ENCODE measurements around the gene RRP1.

The RRP1 gene

DNA sequence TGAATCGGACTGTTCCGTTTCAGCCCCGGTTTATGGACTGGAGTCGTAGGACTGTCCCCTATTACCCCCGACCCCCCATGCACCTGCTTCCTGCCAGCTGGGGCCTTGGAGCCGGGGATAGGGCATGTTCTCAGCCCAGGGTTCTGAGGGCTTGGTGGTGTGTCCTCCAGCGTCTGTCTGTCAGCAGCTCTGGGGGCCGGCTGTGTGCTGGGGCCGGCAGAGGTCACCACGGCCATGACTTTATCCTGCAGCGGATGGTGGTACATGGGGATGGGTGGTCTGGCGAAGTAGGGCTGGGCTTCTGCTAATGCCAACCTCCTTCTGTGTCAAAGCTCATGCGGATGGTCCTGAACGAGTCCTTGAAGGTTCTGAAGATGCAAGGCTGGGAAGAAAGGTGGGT lies 5.5 kb downstream of the RRP1 start:
- ChIA-PET POLR2A (no interaction called here), CTCF (interaction anchor here (1.4 kb wide), 1 partner anchor 14 kb away, joined by 5 read pairs; no protein-coding TSS in a partner anchor)
- TF ChIP-seq, protein P1, sequence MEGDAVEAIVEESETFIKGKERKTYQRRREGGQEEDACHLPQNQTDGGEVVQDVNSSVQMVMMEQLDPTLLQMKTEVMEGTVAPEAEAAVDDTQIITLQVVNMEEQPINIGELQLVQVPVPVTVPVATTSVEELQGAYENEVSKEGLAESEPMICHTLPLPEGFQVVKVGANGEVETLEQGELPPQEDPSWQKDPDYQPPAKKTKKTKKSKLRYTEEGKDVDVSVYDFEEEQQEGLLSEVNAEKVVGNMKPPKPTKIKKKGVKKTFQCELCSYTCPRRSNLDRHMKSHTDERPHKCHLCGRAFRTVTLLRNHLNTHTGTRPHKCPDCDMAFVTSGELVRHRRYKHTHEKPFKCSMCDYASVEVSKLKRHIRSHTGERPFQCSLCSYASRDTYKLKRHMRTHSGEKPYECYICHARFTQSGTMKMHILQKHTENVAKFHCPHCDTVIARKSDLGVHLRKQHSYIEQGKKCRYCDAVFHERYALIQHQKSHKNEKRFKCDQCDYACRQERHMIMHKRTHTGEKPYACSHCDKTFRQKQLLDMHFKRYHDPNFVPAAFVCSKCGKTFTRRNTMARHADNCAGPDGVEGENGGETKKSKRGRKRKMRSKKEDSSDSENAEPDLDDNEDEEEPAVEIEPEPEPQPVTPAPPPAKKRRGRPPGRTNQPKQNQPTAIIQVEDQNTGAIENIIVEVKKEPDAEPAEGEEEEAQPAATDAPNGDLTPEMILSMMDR (IDR thresholded peaks at IDR 0.05; ENCODE audit: insufficient read depth, low read length, missing control alignments), result no peak
- no peak overlapping the region for H3K4me3 ChIP-seq (ENCODE audit: low read depth, low read length)
- no peak for DNase-seq (ENCODE audit: low read depth, low spot score)

DNA sequence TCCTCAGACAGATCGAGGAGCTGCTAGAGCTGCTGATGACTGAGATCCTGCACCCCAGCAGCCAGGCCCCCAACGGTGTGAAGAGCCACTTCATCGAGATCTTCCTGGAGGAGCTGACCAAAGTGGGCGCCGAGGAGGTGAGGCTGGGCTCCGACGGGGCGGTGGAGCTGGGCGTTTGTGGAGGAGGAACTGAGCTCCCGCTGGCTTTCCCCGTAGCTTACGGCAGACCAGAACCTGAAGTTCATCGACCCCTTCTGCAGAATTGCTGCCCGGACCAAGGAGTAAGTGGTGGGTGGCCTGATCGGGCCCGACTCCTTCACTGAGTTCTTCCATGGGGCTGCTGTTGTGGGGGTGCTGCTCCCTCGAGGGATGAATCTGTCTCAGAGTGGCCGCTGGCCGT lies 8.0 kb downstream of the RRP1 start:
- DNase-seq (ENCODE audit: low read depth, low spot score), result no peak
- ChIA-PET POLR2A (no interaction called here), CTCF (no interaction called here)
- H3K4me3 ChIP-seq (ENCODE audit: low read depth, low read length), result no peak overlapping the region
- TF ChIP-seq, protein P1 (IDR thresholded peaks at IDR 0.05; ENCODE audit: insufficient read depth, low read length, missing control alignments), result no peak

DNA sequence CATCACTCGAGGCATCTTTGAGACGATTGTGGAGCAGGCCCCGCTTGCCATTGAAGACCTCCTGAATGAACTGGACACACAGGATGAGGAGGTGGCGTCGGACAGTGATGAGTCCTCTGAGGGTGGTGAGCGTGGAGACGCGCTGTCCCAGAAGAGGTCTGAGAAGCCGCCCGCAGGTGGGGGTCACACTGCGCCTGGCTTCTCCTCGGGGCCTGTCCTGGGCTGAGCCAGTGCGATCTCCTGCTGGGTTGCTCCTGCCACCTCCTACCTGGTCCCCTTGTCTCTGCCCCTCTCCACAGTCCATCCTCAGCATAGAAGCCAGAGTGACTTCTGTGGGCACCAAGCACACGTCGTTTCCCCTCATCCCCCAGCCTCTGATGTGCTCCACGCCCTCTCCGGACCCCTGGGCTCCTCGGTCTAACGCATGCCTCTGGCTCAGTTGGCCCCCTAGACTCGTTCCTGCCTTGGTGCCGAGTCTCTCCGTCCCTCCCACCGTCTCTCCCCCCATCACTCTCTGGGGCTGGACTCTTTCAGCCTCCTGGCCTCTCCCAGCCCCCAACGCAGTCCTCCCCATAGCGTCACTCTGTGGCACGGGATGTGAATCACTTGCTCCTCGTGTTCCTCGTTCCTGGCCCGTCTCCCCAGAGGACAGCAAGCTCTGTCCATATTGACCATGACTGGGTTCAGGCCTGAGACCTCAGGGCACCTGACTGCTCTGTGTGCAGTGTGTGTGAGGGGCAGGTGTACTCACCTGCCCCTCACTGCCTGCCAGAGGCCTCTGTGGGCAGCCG lies 8.7 kb downstream of the RRP1 start:
- CTCF ChIA-PET, result interaction anchor here (2.6 kb wide), 1 partner anchor 8 kb away, joined by 19 read pairs; the partner anchor contains the start of gene RRP1
- POLR2A ChIA-PET, result no interaction called here
- TF ChIP-seq, protein P1 (IDR thresholded peaks at IDR 0.05; ENCODE audit: insufficient read depth, low read length, missing control alignments), result no peak
- no peak overlapping the region for H3K4me3 ChIP-seq (ENCODE audit: low read depth, low read length)
- no peak for DNase-seq (ENCODE audit: low read depth, low spot score)

DNA sequence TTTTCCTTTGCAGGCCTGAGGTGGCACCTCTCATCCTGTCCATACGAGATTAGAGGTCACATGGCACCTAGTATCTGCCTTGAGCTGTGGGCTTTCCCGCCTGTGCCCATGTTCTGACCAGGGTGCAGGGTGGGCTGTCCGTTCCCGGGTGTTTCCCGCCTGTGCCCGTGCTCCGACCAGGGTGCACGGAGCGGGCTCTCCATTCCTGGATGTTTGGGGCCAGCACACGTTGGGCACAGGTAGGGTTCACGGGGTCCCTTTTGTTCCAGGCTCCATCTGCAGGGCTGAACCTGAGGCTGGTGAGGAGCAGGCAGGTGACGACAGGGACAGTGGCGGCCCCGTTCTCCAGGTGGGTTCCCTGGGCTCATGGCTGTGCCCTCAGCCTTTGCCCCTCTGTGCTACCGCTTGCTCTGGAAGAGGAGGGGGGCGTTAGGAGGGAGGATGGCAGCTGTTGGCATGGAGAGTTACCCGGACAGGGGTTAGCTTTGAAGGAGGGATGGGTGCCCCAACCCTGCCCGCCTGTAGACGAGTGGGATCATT lies 10.0 kb downstream of the RRP1 start:
- ChIA-PET POLR2A (no interaction called here), CTCF (interaction anchor here (1.0 to 2.6 kb wide), 2 partner anchors 9 to 11 kb away, joined by 4 to 19 read pairs; partner anchors contain the start of gene RRP1)
- no peak for DNase-seq (ENCODE audit: low read depth, low spot score)
- TF ChIP-seq, protein P1 (IDR thresholded peaks at IDR 0.05; ENCODE audit: insufficient read depth, low read length, missing control alignments), result no peak
- H3K4me3 ChIP-seq (ENCODE audit: low read depth, low read length), result no peak overlapping the region

DNA sequence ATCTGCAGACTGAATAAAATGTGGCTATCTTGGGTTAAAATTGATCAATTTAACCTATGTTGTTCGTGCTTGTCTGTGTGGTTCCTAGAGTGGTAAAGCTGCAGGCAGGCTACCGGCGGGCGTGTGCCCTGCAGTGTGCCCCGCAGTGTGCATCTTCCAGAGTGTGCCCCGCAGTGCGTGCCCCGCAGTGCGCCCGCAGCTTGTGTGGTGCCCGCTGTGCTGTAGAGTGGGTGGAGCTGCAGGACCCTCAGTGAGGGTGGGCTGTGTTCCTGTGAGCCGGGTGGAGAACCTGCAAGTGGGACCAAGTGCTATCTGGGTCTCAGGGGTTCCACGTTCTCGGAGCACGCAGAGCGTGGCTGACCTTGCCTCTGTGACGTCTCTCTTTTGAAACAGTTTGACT lies 10.7 kb downstream of the RRP1 start:
- TF ChIP-seq, protein P1 (IDR thresholded peaks at IDR 0.05; ENCODE audit: insufficient read depth, low read length, missing control alignments), result no peak
- no peak overlapping the region for H3K4me3 ChIP-seq (ENCODE audit: low read depth, low read length)
- ChIA-PET CTCF (interaction anchor here (2.6 kb wide), 1 partner anchor 10 kb away, joined by 19 read pairs; the partner anchor contains the start of gene RRP1), POLR2A (no interaction called here)
- DNase-seq (ENCODE audit: low read depth, low spot score), result no peak

DNA sequence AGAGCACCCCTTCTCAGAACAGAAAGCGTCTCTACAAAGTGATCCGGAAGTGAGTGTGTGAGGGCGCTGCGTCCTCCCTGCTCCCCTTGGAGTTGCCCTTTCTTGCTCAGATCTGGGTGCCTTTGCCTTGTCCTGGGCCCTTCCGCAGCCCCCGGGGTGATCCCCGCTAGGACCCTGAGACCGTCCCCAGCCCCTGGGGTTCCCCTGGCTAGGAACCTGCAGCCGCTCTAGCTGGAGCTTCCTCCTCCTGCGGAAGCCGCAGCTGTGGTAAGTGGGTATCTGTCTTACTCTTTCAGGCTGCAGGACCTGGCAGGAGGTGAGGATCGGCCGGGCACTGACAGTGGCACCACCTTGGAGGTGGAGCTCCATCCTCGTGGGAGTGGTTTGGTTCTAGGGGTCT lies 11.2 kb downstream of the RRP1 start:
- ChIA-PET CTCF (interaction anchor here (2.6 kb wide), 1 partner anchor 10 kb away, joined by 19 read pairs; the partner anchor contains the start of gene RRP1), POLR2A (no interaction called here)
- no peak overlapping the region for H3K4me3 ChIP-seq (ENCODE audit: low read depth, low read length)
- TF ChIP-seq, protein P1 (IDR thresholded peaks at IDR 0.05; ENCODE audit: insufficient read depth, low read length, missing control alignments), result no peak
- no peak for DNase-seq (ENCODE audit: low read depth, low spot score)

Measured in AG04449 (cell line).